BJ (cell line): ENCODE measurements around the gene ZFYVE21. TPM values are rescaled to one million over a fixed set of nuclear protein-coding genes. Genes with fewer than 3 reads are reported as not detected.

Source experiments
- CTCF ChIA-PET: fragments of 350-600 bp; formaldehyde crosslinking; extraction: SDS; loops from one replicate; lab custom pipeline; 2021; ENCODE audit warnings: antibody characterized with exemption, inconsistent platforms; lab: Yijun Ruan, JAX
- POLR2A ChIA-PET: fragments of 300-600 bp; sonication (Branson Sonifier 250); formaldehyde crosslinking; extraction: SDS; loops from one replicate; lab custom pipeline; 2021; ENCODE audit warnings: antibody characterized with exemption; lab: Charles Lee
- DNase-seq: peaks from one replicate; pipeline ENCODE4 v3.0.0-alpha.2; 2011; ENCODE audit warnings: low read depth
- H3K27me3 ChIP-seq: 2 replicates; pipeline ENCODE4 v1.6.0; 2011; ENCODE audit warnings: low read length; ENCODE audit not compliant: control insufficient read depth, insufficient read depth
- H3K36me3 ChIP-seq: 2 replicates; pipeline ENCODE4 v1.5.1; 2011; ENCODE audit warnings: low read length; ENCODE audit not compliant: control insufficient read depth, insufficient read depth
- H3K4me3 ChIP-seq: 2 replicates; pipeline ENCODE4 v1.5.1; 2011; ENCODE audit warnings: low read depth, mild to moderate bottlenecking, control low read depth, low read length
- CTCF ChIP-seq: IDR thresholded peaks from 2 replicates; pipeline ENCODE4 v1.5.1; 2011; ENCODE audit warnings: low read depth, mild to moderate bottlenecking, control low read depth, inconsistent platforms, low read length, moderate library complexity; ENCODE audit not compliant: insufficient read depth
- polyA plus RNA-seq: library from polyadenylated mRNA; depleted of rRNA; stranded (reverse); fragments of >200 nt; gene quantifications from 2 replicates; pipeline ENCODE4 v1.2.3, GENCODE V29; 2011

ZFYVE21 gene
- polyA plus RNA-seq, 1 experiment: 84.0 TPM

- no peak for TF ChIP-seq CTCF
- Histone ChIP-seq H3K4me3 (no peak overlapping the region), H3K27me3 (no peaks in the 10 kb centered on the region), H3K36me3 (no peaks in the 10 kb centered on the region; the same call in 1 of the 2 replicates)
- DNase-seq: no peak
- POLR2A ChIA-PET: no interaction called here
- CTCF ChIA-PET: interaction anchor here (1.0 to 1.3 kb wide), 5 partner anchors 9 to 169 kb away, joined by 3 to 4 read pairs (median 3); no protein-coding TSS in a partner anchor
These were observed 25.5 kb downstream of the ZFYVE21 start for GRCh38 chr14:103740991-103741689.

- POLR2A ChIA-PET: no interaction called here
These were observed 26.3 kb downstream of the ZFYVE21 start for GRCh38 chr14:103741876-103742275.

GRCh38 chr14:103742499-103743255, 27.1 kb downstream of the ZFYVE21 start:
- CTCF ChIA-PET: no interaction called here
- TF ChIP-seq CTCF: no peak

More at GRCh38 chr14:103741876-103742275, 26.3 kb downstream of the ZFYVE21 start:
- no peak for TF ChIP-seq CTCF
- Histone ChIP-seq H3K4me3 (no peak overlapping the region), H3K27me3 (no peaks in the 10 kb centered on the region), H3K36me3 (no peaks in the 10 kb centered on the region; the same call in 1 of the 2 replicates)
- no peak for DNase-seq
- CTCF ChIA-PET: interaction anchor here (1.0 to 1.3 kb wide), 3 partner anchors 10 to 169 kb away, joined by 3 to 4 read pairs (median 3); no protein-coding TSS in a partner anchor

DNA sequence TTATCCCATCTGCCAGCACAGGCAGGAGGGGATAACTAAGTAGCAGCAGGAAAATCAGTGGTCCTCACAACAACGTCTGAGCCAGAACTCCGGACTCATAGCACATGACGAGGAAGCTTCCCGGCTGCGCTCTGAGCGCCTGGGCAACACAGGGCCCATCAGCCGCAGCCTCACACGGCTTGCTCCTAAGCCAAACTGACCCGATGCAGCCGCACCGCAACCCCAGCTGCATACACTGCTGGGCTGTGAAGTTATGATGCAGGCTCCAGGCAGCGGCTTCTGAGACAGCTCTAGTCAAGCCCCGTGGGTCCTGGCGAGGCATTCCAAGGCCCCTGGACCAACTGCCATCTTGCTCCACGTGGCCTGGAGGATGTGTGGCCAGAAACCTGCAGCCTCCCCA, 28.1 kb downstream of the ZFYVE21 start:
- no peak for DNase-seq
- POLR2A ChIA-PET: no interaction called here
- CTCF ChIA-PET: no interaction called here

More at GRCh38 chr14:103742499-103743255, 27.1 kb downstream of the ZFYVE21 start:
- Histone ChIP-seq H3K4me3 (no peak overlapping the region), H3K36me3 (no peaks in the 10 kb centered on the region; the same call in 1 of the 2 replicates), H3K27me3 (no peaks in the 10 kb centered on the region)
- no peak for DNase-seq
- POLR2A ChIA-PET: no interaction called here

More for the DNA sequence above, 28.1 kb downstream of the ZFYVE21 start:
- Histone ChIP-seq H3K27me3 (no peaks in the 10 kb centered on the region), H3K4me3 (no peak overlapping the region), H3K36me3 (peaks cover 1% of the 10 kb centered on the region)
- TF ChIP-seq CTCF: no peak
